ENCODE data around the gene ASCL3.
"Not testable (repeated sequence)": the region's sequence is repeated elsewhere in the genome, so short reads cannot be mapped to it uniquely, and the experiment has no call there.

Gene ASCL3

GRCh38 chr11:8947230-8947943 lies 4.6 kb upstream of the ASCL3 start:
- TF ChIP-seq CTCF (IDR thresholded peaks at IDR 0.05; ENCODE audit: borderline replicate concordance, control extremely low read depth, extremely low read depth, insufficient read depth, missing control alignments) = no peak
- in situ Hi-C loops (cut with MboI; ENCODE audit: low sequenced_read_pairs, unreplicated experiment) = no loop called here
- no peak for DNase-seq (ENCODE audit: low spot score)

- in situ Hi-C loops (cut with MboI; ENCODE audit: low sequenced_read_pairs, unreplicated experiment) = no loop called here
- DNase-seq (ENCODE audit: low spot score) = no peak
Observed at GRCh38 chr11:8941341-8942103, 1.3 kb downstream of the ASCL3 start.

GRCh38 chr11:8937659-8938058 lies 5.2 kb downstream of the ASCL3 start:
- DNase-seq (ENCODE audit: low spot score) = no peak
- no peak for TF ChIP-seq CTCF (IDR thresholded peaks at IDR 0.05; ENCODE audit: borderline replicate concordance, control extremely low read depth, extremely low read depth, insufficient read depth, missing control alignments)
- in situ Hi-C loops (cut with MboI; ENCODE audit: low sequenced_read_pairs, unreplicated experiment) = no loop called here

More at GRCh38 chr11:8941341-8942103, 1.3 kb downstream of the ASCL3 start:
- TF ChIP-seq CTCF (IDR thresholded peaks at IDR 0.05; ENCODE audit: borderline replicate concordance, control extremely low read depth, extremely low read depth, insufficient read depth, missing control alignments) = no peak

GRCh38 chr11:8937159-8937558 lies 5.7 kb downstream of the ASCL3 start:
- in situ Hi-C loops (cut with MboI; ENCODE audit: low sequenced_read_pairs, unreplicated experiment) = no loop called here
- TF ChIP-seq CTCF (IDR thresholded peaks at IDR 0.05; ENCODE audit: borderline replicate concordance, control extremely low read depth, extremely low read depth, insufficient read depth, missing control alignments) = no peak
- DNase-seq (ENCODE audit: low spot score) = peak; percentile 71

- DNase-seq (ENCODE audit: low spot score); in situ Hi-C loops (cut with MboI; ENCODE audit: low sequenced_read_pairs, unreplicated experiment): not testable (repeated sequence)
Observed at GRCh38 chr11:8935789-8936188, 7.0 kb downstream of the ASCL3 start.

- in situ Hi-C loops (cut with MboI; ENCODE audit: low sequenced_read_pairs, unreplicated experiment) = no loop called here
- DNase-seq (ENCODE audit: low spot score) = no peak
- TF ChIP-seq CTCF (IDR thresholded peaks at IDR 0.05; ENCODE audit: borderline replicate concordance, control extremely low read depth, extremely low read depth, insufficient read depth, missing control alignments) = no peak
Observed at GRCh38 chr11:8934742-8935488, 7.9 kb downstream of the ASCL3 start.

Data from GM13976 (cell line).